GM18505 (cell line): ENCODE data around the gene PLA2G2E.
"Not testable (repeated sequence)": the region's sequence is repeated elsewhere in the genome, so short reads cannot be mapped to it uniquely, and the experiment has no call there.

Experiments used
- ATAC-seq: cut with Tn5 transposase; IDR thresholded peaks from one replicate; pipeline ENCODE4 v1.9.1; 2021; ENCODE audit not compliant: unreplicated experiment
- POLR2A ChIP-seq: IDR thresholded peaks from 4 replicates; pipeline ENCODE4 v1.6.1; 2011; ENCODE audit warnings: borderline replicate concordance; ENCODE audit not compliant: insufficient read depth, insufficient read length; ENCODE audit errors: extremely low read depth

PLA2G2E gene

GRCh38 chr1:19945914-19946313 lies 22.5 kb upstream of the PLA2G2E start:
- no peak for TF ChIP-seq POLR2A
- ATAC-seq: no peak

- no peak for TF ChIP-seq POLR2A
- no peak for ATAC-seq
Observed at GRCh38 chr1:19942657-19943056, 19.2 kb upstream of the PLA2G2E start.

- ATAC-seq: no peak
- no peak for TF ChIP-seq POLR2A
Observed at GRCh38 chr1:19942088-19942487, 18.7 kb upstream of the PLA2G2E start.

GRCh38 chr1:19941206-19941568 lies 17.8 kb upstream of the PLA2G2E start:
- no peak for TF ChIP-seq POLR2A
- no peak for ATAC-seq

- ATAC-seq: no peak
- TF ChIP-seq POLR2A: no peak
Observed at GRCh38 chr1:19940486-19941205, 17.2 kb upstream of the PLA2G2E start.

GRCh38 chr1:19938472-19938871 lies 15.1 kb upstream of the PLA2G2E start:
- TF ChIP-seq POLR2A: no peak
- ATAC-seq: no peak

GRCh38 chr1:19936061-19936750 lies 12.8 kb upstream of the PLA2G2E start:
- no peak for TF ChIP-seq POLR2A

GRCh38 chr1:19934336-19934735 lies 10.9 kb upstream of the PLA2G2E start:
- no peak for ATAC-seq
- no peak for TF ChIP-seq POLR2A

More at GRCh38 chr1:19936061-19936750, 12.8 kb upstream of the PLA2G2E start:
- ATAC-seq: no peak

- no peak for ATAC-seq
- TF ChIP-seq POLR2A: no peak
Observed at GRCh38 chr1:19932866-19933265, 9.4 kb upstream of the PLA2G2E start.

GRCh38 chr1:19927130-19927421 lies 3.7 kb upstream of the PLA2G2E start:
- not testable (repeated sequence) for ATAC-seq

- TF ChIP-seq POLR2A: no peak
- no peak for ATAC-seq
Observed at GRCh38 chr1:19926296-19927129, 3.1 kb upstream of the PLA2G2E start.

- no peak for TF ChIP-seq POLR2A
- no peak for ATAC-seq
Observed at GRCh38 chr1:19925342-19926070, 2.1 kb upstream of the PLA2G2E start.

- no peak for TF ChIP-seq POLR2A
- no peak for ATAC-seq
Observed at GRCh38 chr1:19923953-19924346, 533 bp upstream of the PLA2G2E start.

GRCh38 chr1:19922015-19922688 lies 1.3 kb downstream of the PLA2G2E start:
- ATAC-seq: no peak
- no peak for TF ChIP-seq POLR2A

- no peak for ATAC-seq
- no peak for TF ChIP-seq POLR2A
Observed at GRCh38 chr1:19921310-19921709, 2.1 kb downstream of the PLA2G2E start.
